ENCODE results near the gene SRGAP3.

DNA sequence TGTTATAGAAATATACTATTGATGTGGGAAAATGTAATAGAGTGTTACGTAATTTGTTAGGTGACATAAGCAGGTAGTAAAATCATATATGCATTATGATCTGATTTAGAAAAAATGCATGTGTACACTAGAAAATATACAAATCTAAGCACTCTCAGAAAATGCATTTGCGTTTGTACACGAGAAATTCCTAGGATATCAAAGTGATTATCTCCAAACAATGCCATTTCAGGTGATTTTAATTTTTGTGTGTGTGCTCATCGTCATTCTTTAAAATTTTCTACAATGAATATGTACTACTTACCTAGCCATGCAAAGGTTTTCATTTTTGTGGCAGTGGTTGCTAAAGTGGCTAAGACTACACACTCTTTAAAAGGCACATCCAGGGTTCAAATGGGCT, 145.3 kb downstream of the SRGAP3 start:
- no peak for TF ChIP-seq CTCF (IDR thresholded peaks at IDR 0.05)
- TF ChIP-seq POLR2A (IDR thresholded peaks at IDR 0.05), result no peak
